SU-DHL-6 (cell line): ENCODE measurements around the gene EXOC8.
"Not testable (repeated sequence)": the region's sequence is repeated elsewhere in the genome, so short reads cannot be mapped to it uniquely, and the experiment has no call there.

ENCODE experiments used
- H2AFZ ChIP-seq: fragments of 200-600 bp; sonication (generic); 2 replicates; pipeline ENCODE4 v1.6.1; 2014; ENCODE audit warnings: low read depth, mild to moderate bottlenecking, moderate library complexity, mixed read lengths, antibody characterized with exemption, low read length; ENCODE audit not compliant: severe bottlenecking
- H3F3A ChIP-seq: fragments of 200-600 bp; shearing (Covaris generic); 2 replicates; pipeline ENCODE4 v1.6.0; 2016; ENCODE audit warnings: antibody characterized with exemption, mild to moderate bottlenecking; ENCODE audit not compliant: insufficient read depth
- H3K27ac ChIP-seq: fragments of 200-600 bp; sonication (generic); 2 replicates; pipeline ENCODE4 v1.5.1; 2016; ENCODE audit warnings: low read depth, mild to moderate bottlenecking, low read length, moderate library complexity, mixed read lengths
- H3K27me3 ChIP-seq: fragments of 200-600 bp; sonication (generic), shearing (Covaris generic); 2 replicates; pipeline ENCODE4 v1.6.0; 2014; ENCODE audit warnings: mild to moderate bottlenecking, low read length
- H3K36me3 ChIP-seq: fragments of 200-600 bp; sonication (generic); 2 replicates; pipeline ENCODE4 v1.6.1; 2014; ENCODE audit warnings: mild to moderate bottlenecking, low read length, mixed read lengths
- H3K4me2 ChIP-seq: fragments of 300-600, 200-600 bp; shearing (Covaris generic), sonication (generic); 2 replicates; pipeline ENCODE4 v1.6.0; 2014; ENCODE audit warnings: low read length, low read depth, mild to moderate bottlenecking; ENCODE audit not compliant: poor library complexity, severe bottlenecking
- H3K4me3 ChIP-seq: fragments of 200-600 bp; sonication (generic); 2 replicates; pipeline ENCODE4 v1.5.1; 2014; ENCODE audit warnings: antibody characterized with exemption, low read length, mild to moderate bottlenecking, mixed read lengths; ENCODE audit not compliant: insufficient read depth, poor library complexity, severe bottlenecking
- H3K79me2 ChIP-seq: fragments of 200-600 bp; sonication (generic); 2 replicates; pipeline ENCODE4 v1.6.1; 2014; ENCODE audit warnings: mild to moderate bottlenecking, low read length, moderate library complexity; ENCODE audit not compliant: insufficient read depth
- H3K9ac ChIP-seq: fragments of 200-600 bp; sonication (generic); 2 replicates; pipeline ENCODE4 v1.7.0; 2014; ENCODE audit warnings: mild to moderate bottlenecking, low read length
- H3K9me2 ChIP-seq: fragments of 200-600 bp; sonication (generic); replicated peaks from 2 replicates; pipeline ENCODE4 v1.6.1; 2014; ENCODE audit warnings: low read length; ENCODE audit not compliant: insufficient read depth
- H3K9me3 ChIP-seq: fragments of 200-600 bp; sonication (generic); 2 replicates; pipeline ENCODE4 v1.6.1; 2014; ENCODE audit warnings: low read length, mixed read lengths; ENCODE audit not compliant: insufficient read depth
- H4K20me1 ChIP-seq: fragments of 200-600 bp; sonication (generic); 2 replicates; pipeline ENCODE4 v1.6.1; 2014; ENCODE audit warnings: low read depth, mild to moderate bottlenecking, antibody characterized with exemption, low read length, moderate library complexity, mixed read lengths
- CTCF ChIP-seq: fragments of 200-600 bp; sonication (generic); IDR thresholded peaks from one replicate; pipeline ENCODE4 v1.5.1; 2017; ENCODE audit warnings: antibody characterized with exemption, mild to moderate bottlenecking, low read length, moderate library complexity; ENCODE audit not compliant: insufficient read depth, poor library complexity, severe bottlenecking
- EZH2phosphoT487 ChIP-seq: fragments of 200-600 bp; sonication (generic), shearing (Covaris generic); conservative IDR thresholded peaks from 2 replicates; pipeline ENCODE4 v1.6.1; 2018; ENCODE audit warnings: mild to moderate bottlenecking, antibody characterized with exemption, low read length, moderate library complexity, mixed read lengths

The EXOC8 gene

GRCh38 chr1:231354330-231355020 is 16.8 kb upstream of the EXOC8 start:
- Histone ChIP-seq H3F3A (peaks cover 4% of the 10 kb centered on the region; the same call in 1 of the 2 replicates), H3K79me2 (no peaks in the 10 kb centered on the region), H3K27ac (no peak overlapping the region), H3K9me2 (no peaks in the 10 kb centered on the region), H2AFZ (no peak overlapping the region), H3K4me2 (no peak overlapping the region), H3K36me3 (peaks cover 26% of the 10 kb centered on the region), H3K9ac (no peak overlapping the region), H3K9me3 (no peaks in the 10 kb centered on the region), H3K27me3 (no peaks in the 10 kb centered on the region), H4K20me1 (no peaks in the 10 kb centered on the region), H3K4me3 (no peak overlapping the region)
- TF ChIP-seq CTCF (no peak), EZH2phosphoT487 (no peak)

- H3K36me3 ChIP-seq, result peaks cover 31% of the 10 kb centered on the region
- no peaks in the 10 kb centered on the region for H3K27me3 ChIP-seq
- no peak overlapping the region for H3K4me2 ChIP-seq
- no peaks in the 10 kb centered on the region for H4K20me1 ChIP-seq
- H3F3A ChIP-seq, result peaks cover 4% of the 10 kb centered on the region; the same call in 1 of the 2 replicates
- H3K9ac ChIP-seq, result no peak overlapping the region
- H3K79me2 ChIP-seq, result no peaks in the 10 kb centered on the region
- no peaks in the 10 kb centered on the region for H3K9me2 ChIP-seq
- TF ChIP-seq CTCF, result no peak
- TF ChIP-seq EZH2phosphoT487, result no peak
- no peaks in the 10 kb centered on the region for H3K9me3 ChIP-seq
- no peak overlapping the region for H2AFZ ChIP-seq
- H3K27ac ChIP-seq, result no peak overlapping the region
- no peak overlapping the region for H3K4me3 ChIP-seq
These were observed 15.4 kb upstream of the EXOC8 start for GRCh38 chr1:231353086-231353485.

- Histone ChIP-seq H3K4me2 (no peak overlapping the region), H3K9me2 (no peaks in the 10 kb centered on the region), H3K36me3 (peaks cover 33% of the 10 kb centered on the region), H3K9ac (no peak overlapping the region), H3K4me3 (no peak overlapping the region), H3F3A (no peaks in the 10 kb centered on the region; the same call in 1 of the 2 replicates), H2AFZ (no peak overlapping the region), H3K79me2 (no peaks in the 10 kb centered on the region), H3K27ac (no peak overlapping the region), H3K9me3 (no peaks in the 10 kb centered on the region), H3K27me3 (no peaks in the 10 kb centered on the region), H4K20me1 (no peaks in the 10 kb centered on the region)
- TF ChIP-seq CTCF (no peak), EZH2phosphoT487 (no peak)
These were observed 14.2 kb upstream of the EXOC8 start for GRCh38 chr1:231351816-231352215.

GRCh38 chr1:231348856-231349255 is 11.2 kb upstream of the EXOC8 start:
- H3K79me2 ChIP-seq, result peaks cover 14% of the 10 kb centered on the region
- H3K9me2 ChIP-seq, H2AFZ ChIP-seq, H3K27ac ChIP-seq, H3K9me3 ChIP-seq, H3F3A ChIP-seq, H3K4me3 ChIP-seq, H3K4me2 ChIP-seq, H3K9ac ChIP-seq, H3K27me3 ChIP-seq, H4K20me1 ChIP-seq: not testable (repeated sequence)
- peaks cover 37% of the 10 kb centered on the region for H3K36me3 ChIP-seq
